ENCODE data around the gene HPS4.

The HPS4 gene

DNA sequence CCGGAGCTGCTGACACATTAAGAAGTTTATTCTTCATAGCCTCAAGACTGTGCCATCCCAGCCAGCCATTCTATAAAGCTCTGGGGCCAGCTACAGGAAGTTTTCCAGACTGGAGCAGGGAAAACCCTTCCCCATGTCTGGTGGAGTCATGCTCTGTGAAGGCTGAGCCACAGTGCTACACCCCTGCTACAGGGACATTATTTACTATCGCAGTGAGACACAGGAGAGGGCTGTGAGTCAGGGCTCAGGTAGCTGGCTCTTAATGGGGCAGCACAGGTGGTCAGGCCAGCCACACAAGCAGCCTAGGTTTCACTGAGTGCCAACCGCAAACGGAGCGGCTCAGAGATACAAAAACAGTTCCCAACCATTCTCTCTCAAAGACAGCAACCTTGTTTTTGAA is 12.1 kb downstream of the HPS4 start:
- no peak overlapping the region for H3K4me3 ChIP-seq (ENCODE audit: low read depth, low read length)
- no peaks in the 10 kb centered on the region for H3K27me3 ChIP-seq
- H3K9me3 ChIP-seq: no peaks in the 10 kb centered on the region
- TF ChIP-seq, protein P1, sequence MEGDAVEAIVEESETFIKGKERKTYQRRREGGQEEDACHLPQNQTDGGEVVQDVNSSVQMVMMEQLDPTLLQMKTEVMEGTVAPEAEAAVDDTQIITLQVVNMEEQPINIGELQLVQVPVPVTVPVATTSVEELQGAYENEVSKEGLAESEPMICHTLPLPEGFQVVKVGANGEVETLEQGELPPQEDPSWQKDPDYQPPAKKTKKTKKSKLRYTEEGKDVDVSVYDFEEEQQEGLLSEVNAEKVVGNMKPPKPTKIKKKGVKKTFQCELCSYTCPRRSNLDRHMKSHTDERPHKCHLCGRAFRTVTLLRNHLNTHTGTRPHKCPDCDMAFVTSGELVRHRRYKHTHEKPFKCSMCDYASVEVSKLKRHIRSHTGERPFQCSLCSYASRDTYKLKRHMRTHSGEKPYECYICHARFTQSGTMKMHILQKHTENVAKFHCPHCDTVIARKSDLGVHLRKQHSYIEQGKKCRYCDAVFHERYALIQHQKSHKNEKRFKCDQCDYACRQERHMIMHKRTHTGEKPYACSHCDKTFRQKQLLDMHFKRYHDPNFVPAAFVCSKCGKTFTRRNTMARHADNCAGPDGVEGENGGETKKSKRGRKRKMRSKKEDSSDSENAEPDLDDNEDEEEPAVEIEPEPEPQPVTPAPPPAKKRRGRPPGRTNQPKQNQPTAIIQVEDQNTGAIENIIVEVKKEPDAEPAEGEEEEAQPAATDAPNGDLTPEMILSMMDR (IDR thresholded peaks at IDR 0.05; ENCODE audit: low read depth, low read length): no peak
- peaks cover 42% of the 10 kb centered on the region for H3K36me3 ChIP-seq
- no peaks in the 10 kb centered on the region for H3K4me1 ChIP-seq
- no peak for DNase-seq

DNA sequence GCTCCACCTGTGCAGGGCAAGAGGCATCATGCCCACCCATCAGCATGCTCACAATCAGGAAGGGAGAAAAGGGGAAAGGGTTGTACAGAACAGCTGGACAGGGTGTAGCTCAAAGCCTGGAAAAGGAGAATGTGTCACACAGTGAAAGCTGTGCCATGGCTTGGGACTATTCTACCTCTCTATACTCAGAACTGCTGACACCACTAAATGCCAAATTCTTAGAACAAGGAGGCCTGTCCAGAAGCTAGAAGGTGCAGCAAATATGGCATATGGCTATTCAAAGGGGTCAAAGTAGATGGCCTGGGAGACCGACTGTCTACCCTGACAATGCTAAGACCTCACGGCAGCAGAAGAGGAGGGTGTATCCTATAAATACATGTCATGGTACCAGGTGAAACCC is 12.8 kb downstream of the HPS4 start:
- Histone ChIP-seq H3K9me3 (no peaks in the 10 kb centered on the region), H3K4me3 (ENCODE audit: low read depth, low read length) (no peak overlapping the region), H3K4me1 (no peaks in the 10 kb centered on the region), H3K27me3 (no peaks in the 10 kb centered on the region), H3K36me3 (peaks cover 47% of the 10 kb centered on the region)
- TF ChIP-seq, protein P1 (IDR thresholded peaks at IDR 0.05; ENCODE audit: low read depth, low read length): no peak
- no peak for DNase-seq

DNA sequence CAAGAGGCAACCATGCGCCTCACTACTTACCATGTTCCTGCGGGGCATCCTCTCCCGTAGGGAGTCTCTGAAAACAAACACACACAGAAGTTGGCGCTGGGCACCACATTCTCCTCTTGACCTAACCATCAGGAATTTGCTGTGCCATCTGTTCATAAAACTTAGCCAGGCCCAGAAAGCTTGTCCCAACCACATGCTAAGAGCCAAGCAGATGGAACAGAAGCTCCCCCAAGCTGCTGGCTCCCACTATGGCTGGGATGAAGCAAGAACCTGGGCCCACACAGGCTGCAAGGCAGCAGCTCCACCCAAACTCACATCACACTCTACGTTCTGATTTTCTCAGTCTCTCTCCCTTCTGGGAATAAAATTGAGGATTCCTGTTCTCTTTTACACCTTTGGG is 17.4 kb downstream of the HPS4 start:
- Histone ChIP-seq H3K36me3 (peaks cover 55% of the 10 kb centered on the region), H3K4me3 (ENCODE audit: low read depth, low read length) (no peak overlapping the region), H3K4me1 (peaks cover 3% of the 10 kb centered on the region; the same call in 1 of the 2 replicates), H3K27me3 (no peaks in the 10 kb centered on the region), H3K9me3 (no peaks in the 10 kb centered on the region)
- DNase-seq: no peak
- TF ChIP-seq, protein P1 (IDR thresholded peaks at IDR 0.05; ENCODE audit: low read depth, low read length): no peak

DNA sequence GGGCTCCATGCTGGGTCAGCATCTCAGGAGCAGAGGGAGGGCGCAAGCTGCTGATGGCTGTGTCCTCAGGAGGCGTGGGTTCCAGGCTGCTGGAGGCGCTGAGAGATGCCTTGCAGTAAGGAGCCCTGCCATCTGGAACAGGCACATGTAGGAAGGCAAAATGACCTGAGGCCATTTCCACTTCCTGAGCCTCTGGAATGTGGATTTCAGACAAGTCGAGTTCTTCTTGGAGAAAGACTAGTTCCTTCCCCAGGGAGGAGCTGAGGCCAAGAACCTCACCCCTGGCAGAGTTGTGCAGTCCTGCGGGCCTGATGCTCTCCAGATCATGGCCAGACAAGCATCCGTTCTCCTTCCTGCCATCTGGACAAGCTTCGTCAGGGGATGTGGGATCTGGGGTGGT is 19.3 kb downstream of the HPS4 start:
- H3K27me3 ChIP-seq: no peaks in the 10 kb centered on the region
- H3K9me3 ChIP-seq: no peaks in the 10 kb centered on the region
- TF ChIP-seq, protein P1 (IDR thresholded peaks at IDR 0.05; ENCODE audit: low read depth, low read length): no peak
- no peak overlapping the region for H3K4me3 ChIP-seq (ENCODE audit: low read depth, low read length)
- peaks cover 40% of the 10 kb centered on the region for H3K36me3 ChIP-seq
- DNase-seq: no peak
- H3K4me1 ChIP-seq: peaks cover 7% of the 10 kb centered on the region; the same call in 1 of the 2 replicates

DNA sequence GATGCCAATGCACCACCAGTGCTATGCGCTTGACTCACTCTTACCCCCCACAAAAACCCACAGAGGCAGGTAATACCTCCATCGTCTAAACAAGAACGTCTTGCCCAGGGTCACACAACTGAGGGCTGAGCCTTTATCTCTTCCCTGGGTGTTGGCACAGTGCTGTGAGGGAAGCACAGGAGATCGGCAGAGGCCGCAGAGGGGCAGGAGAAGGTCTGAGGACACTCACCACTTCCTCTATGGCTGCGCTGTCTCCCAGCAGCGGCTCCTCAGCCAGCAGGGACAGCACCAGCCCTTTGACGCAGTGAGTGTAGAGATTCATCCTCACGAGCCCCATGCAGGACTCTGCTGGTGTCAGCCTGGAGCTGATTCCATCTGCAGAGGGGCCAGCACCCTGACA is 19.9 kb downstream of the HPS4 start:
- no peak overlapping the region for H3K4me3 ChIP-seq (ENCODE audit: low read depth, low read length)
- DNase-seq: no peak
- no peaks in the 10 kb centered on the region for H3K9me3 ChIP-seq
- no peaks in the 10 kb centered on the region for H3K27me3 ChIP-seq
- peaks cover 38% of the 10 kb centered on the region for H3K36me3 ChIP-seq
- H3K4me1 ChIP-seq: peaks cover 7% of the 10 kb centered on the region; the same call in 1 of the 2 replicates
- TF ChIP-seq, protein P1 (IDR thresholded peaks at IDR 0.05; ENCODE audit: low read depth, low read length): no peak

DNA sequence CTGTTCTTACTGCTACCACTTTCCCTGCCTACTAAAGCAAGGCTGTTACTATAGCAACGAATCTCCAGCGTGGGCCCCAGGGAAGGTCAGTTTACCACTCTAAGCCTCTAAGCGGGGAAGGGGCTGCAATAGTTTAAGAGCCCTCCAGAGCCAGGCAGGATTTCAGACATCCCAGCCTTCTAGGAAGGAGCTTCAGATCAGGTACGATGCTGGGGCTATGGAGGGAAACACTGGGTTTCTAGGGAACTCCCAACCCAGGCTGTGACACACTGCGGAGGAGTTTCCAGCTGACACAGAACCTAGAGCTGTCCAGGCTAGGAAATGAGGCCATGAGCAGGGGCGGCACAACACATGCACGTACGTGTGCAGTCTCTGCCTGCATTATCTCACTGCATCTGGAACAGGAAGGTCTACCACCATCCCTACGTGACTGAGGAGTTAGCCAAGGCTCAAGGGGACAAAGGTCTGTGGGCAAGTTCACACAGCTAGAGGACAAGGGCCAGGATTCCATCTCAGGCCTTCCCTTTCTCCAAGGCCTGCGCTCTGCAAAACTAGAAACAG is 20.4 kb downstream of the HPS4 start:
- H3K9me3 ChIP-seq: no peaks in the 10 kb centered on the region
- no peak overlapping the region for H3K4me3 ChIP-seq (ENCODE audit: low read depth, low read length)
- no peak for DNase-seq
- H3K27me3 ChIP-seq: no peaks in the 10 kb centered on the region
- TF ChIP-seq, protein P1 (IDR thresholded peaks at IDR 0.05; ENCODE audit: low read depth, low read length): no peak
- peaks cover 32% of the 10 kb centered on the region for H3K36me3 ChIP-seq
- peaks cover 7% of the 10 kb centered on the region; the same call in 1 of the 2 replicates for H3K4me1 ChIP-seq

All from BE2C (cell line).